ENCODE measurements around the gene PKIG. TPM values are rescaled to one million over a fixed set of nuclear protein-coding genes. Genes with fewer than 3 reads are reported as not detected.

The PKIG gene
- total RNA-seq, 2 donors from 2014 or later = 237 to 268 TPM

- Histone ChIP-seq H3K27ac (no peak overlapping the region), H3K4me3 (no peak overlapping the region), H3K27me3 (no peaks in the 10 kb centered on the region), H3K4me1 (no peaks in the 10 kb centered on the region), H3K9me3 (no peaks in the 10 kb centered on the region), H3K36me3 (no peaks in the 10 kb centered on the region)
- DNase-seq (ENCODE audit: low spot score) = no peak
- TF ChIP-seq, protein P1, sequence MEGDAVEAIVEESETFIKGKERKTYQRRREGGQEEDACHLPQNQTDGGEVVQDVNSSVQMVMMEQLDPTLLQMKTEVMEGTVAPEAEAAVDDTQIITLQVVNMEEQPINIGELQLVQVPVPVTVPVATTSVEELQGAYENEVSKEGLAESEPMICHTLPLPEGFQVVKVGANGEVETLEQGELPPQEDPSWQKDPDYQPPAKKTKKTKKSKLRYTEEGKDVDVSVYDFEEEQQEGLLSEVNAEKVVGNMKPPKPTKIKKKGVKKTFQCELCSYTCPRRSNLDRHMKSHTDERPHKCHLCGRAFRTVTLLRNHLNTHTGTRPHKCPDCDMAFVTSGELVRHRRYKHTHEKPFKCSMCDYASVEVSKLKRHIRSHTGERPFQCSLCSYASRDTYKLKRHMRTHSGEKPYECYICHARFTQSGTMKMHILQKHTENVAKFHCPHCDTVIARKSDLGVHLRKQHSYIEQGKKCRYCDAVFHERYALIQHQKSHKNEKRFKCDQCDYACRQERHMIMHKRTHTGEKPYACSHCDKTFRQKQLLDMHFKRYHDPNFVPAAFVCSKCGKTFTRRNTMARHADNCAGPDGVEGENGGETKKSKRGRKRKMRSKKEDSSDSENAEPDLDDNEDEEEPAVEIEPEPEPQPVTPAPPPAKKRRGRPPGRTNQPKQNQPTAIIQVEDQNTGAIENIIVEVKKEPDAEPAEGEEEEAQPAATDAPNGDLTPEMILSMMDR (IDR thresholded peaks at IDR 0.05) = no peak
Measured at GRCh38 chr20:44659931-44660330, 77.6 kb downstream of the PKIG start.

- H3K4me1 ChIP-seq = no peaks in the 10 kb centered on the region
Measured at GRCh38 chr20:44660581-44660980, 78.2 kb downstream of the PKIG start.

DNA sequence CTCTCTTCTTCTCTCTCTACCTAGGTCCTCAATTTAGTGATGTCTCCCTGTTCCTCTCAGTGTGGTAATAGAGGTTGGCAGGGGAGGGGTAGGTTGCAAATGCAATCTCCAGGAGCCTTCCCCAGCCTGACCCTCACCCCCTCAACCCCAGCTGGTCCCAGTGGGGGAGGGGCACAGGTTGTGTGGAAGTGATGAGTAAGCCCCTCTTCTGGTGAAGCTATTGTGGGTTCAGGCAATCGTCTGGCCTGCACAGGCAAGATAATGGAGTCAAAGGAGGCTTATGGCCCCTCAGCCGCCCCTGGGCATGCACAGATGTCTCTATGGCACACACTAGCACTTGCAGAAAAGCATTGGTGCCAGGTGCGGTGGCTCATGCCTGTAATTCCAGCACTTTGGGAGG lies 79.9 kb downstream of the PKIG start:
- H3K27ac ChIP-seq = no peak overlapping the region
- no peak for DNase-seq (ENCODE audit: low spot score)
- no peaks in the 10 kb centered on the region for H3K4me1 ChIP-seq
- H3K27me3 ChIP-seq = no peaks in the 10 kb centered on the region
- no peaks in the 10 kb centered on the region for H3K9me3 ChIP-seq
- no peak overlapping the region for H3K4me3 ChIP-seq
- TF ChIP-seq, protein P1 (IDR thresholded peaks at IDR 0.05) = no peak
- no peaks in the 10 kb centered on the region for H3K36me3 ChIP-seq

More at GRCh38 chr20:44660581-44660980, 78.2 kb downstream of the PKIG start:
- no peaks in the 10 kb centered on the region for H3K27me3 ChIP-seq
- H3K4me3 ChIP-seq = no peak overlapping the region
- H3K27ac ChIP-seq = no peak overlapping the region
- H3K36me3 ChIP-seq = no peaks in the 10 kb centered on the region
- TF ChIP-seq, protein P1 (IDR thresholded peaks at IDR 0.05) = no peak
- no peaks in the 10 kb centered on the region for H3K9me3 ChIP-seq
- DNase-seq (ENCODE audit: low spot score) = no peak

DNA sequence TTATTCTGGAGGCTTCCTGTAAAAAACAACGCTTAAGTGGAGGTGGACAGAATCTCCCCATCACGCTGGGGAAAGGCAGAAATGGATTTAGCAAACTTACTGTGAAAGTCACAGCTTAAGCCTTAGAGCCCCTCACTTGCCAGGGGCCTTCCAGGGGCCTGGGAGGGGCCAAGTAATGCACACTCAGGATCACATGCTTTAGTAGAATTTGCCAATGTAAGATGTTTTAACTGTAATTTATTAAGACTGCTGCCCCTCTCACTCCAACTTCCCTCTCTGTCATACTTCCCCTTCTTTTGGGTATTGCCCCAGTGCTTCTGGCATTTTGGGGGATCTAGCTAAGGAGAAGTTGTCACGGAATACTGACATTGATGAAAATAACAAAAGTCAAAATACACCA lies 81.8 kb downstream of the PKIG start:
- H3K4me1 ChIP-seq = no peaks in the 10 kb centered on the region
- no peak overlapping the region for H3K4me3 ChIP-seq
- TF ChIP-seq, protein P1 (IDR thresholded peaks at IDR 0.05) = no peak
- no peak overlapping the region for H3K27ac ChIP-seq
- no peak for DNase-seq (ENCODE audit: low spot score)
- H3K36me3 ChIP-seq = no peaks in the 10 kb centered on the region
- H3K9me3 ChIP-seq = no peaks in the 10 kb centered on the region
- no peaks in the 10 kb centered on the region for H3K27me3 ChIP-seq

DNA sequence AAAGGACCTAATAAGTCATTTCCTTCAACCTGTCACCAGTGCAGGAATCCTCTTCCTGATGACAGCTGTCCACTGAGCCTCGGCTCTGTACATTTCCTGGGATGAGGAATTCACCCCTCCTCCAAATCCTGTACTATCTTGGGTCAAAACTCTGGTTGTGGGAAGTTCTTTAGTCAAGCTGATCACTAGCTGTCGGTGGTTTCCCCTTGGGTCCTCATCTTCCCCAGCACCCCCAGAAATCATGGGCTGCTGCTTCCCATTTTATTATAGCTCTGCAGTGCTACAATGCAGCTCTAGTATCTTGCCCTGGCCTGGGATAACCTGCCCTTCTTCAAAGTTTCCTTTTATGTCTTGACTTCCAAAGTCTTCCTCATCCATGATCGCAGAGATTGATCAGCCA lies 83.7 kb downstream of the PKIG start:
- no peak overlapping the region for H3K4me3 ChIP-seq
- no peaks in the 10 kb centered on the region for H3K36me3 ChIP-seq
- no peak overlapping the region for H3K27ac ChIP-seq
- no peaks in the 10 kb centered on the region for H3K9me3 ChIP-seq
- no peak for DNase-seq (ENCODE audit: low spot score)
- no peaks in the 10 kb centered on the region for H3K27me3 ChIP-seq
- TF ChIP-seq, protein P1 (IDR thresholded peaks at IDR 0.05) = no peak
- no peaks in the 10 kb centered on the region for H3K4me1 ChIP-seq

Other genes with a start within 250 kb of the PKIG start
- gene R3HDML, start 245.5 kb upstream of the PKIG start, total RNA-seq = not detected
- gene HNF4A, start 226.9 kb upstream of the PKIG start, total RNA-seq = not detected
- gene TTPAL, start 106.7 kb upstream of the PKIG start, total RNA-seq = 1 to 10 TPM; 3.6 to 6.0 TPM
- 100 to 1,000 TPM in 1 of 2 donors, 10 to 100 TPM in 1; 85.7 to 112 TPM for gene SERINC3, start 60.5 kb upstream of the PKIG start, total RNA-seq
- gene ADA, start 69.1 kb downstream of the PKIG start, total RNA-seq = 10 to 100 TPM in 1 of 2 donors, 1 to 10 TPM in 1; 6.3 to 16.7 TPM
- 100 to 1,000 TPM in 1 of 2 donors, 10 to 100 TPM in 1; 85.1 to 118 TPM for gene CCN5, start 132.8 kb downstream of the PKIG start, total RNA-seq
- gene KCNK15, start 163.3 kb downstream of the PKIG start, total RNA-seq = 1 to 10 TPM; 1.4 to 3.7 TPM
- 1 to 10 TPM in 1 of 2 donors, under 1 TPM in 1; 0.47 to 1.5 TPM for gene RIMS4, start 228.0 kb downstream of the PKIG start, total RNA-seq

All from right atrium auricular region (tissue), 2 donors.